ENCODE data around the gene SDCBP2. TPM values are rescaled to one million over a fixed set of nuclear protein-coding genes. Genes with fewer than 3 reads are reported as not detected.

The SDCBP2 gene
- total and polyA plus RNA-seq, 10 of the 15 experiments (the other 5 are each of a cell fraction or from before 2014, with no cell fraction given), result 0.16 to 2.4 (median 1.1) TPM; not detected in 1

DNA sequence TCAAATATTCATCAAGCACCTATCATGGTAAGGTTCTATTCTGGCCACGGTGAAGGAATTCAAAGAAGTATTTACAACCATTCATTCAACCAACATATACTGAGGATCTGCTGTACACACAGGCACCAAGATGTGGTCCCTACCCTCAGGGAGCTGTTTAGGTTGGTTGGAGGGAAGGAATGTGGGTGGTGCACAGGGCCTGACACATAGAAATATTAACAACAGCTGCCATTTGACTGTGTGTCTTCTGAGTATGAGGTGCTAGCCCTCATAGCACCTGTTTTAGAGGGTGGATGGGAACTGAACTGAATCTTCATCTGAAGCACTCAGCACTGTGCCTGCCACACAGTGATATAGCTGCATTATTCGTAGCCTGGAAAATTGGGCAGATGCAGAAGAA is 55.6 kb downstream of the SDCBP2 start (continued):
- TF ChIP-seq MTA2 (IDR thresholded peaks at IDR 0.05; ENCODE audit: low read depth), result no peak
- no peak for TF ChIP-seq RB1 (IDR thresholded peaks at IDR 0.05; ENCODE audit: borderline replicate concordance)
- TF ChIP-seq RCOR1 (conservative IDR thresholded peaks at IDR 0.05; ENCODE audit: low read depth, low read length), result no peak
- TF ChIP-seq SP1 (IDR thresholded peaks at IDR 0.05; ENCODE audit: low read depth, low read length), result no peak
- TF ChIP-seq EGR1 (IDR thresholded peaks at IDR 0.05; ENCODE audit: borderline replicate concordance in 1 of 2, low read depth in 2 of 2, low read length in 2 of 2), result no peak

DNA sequence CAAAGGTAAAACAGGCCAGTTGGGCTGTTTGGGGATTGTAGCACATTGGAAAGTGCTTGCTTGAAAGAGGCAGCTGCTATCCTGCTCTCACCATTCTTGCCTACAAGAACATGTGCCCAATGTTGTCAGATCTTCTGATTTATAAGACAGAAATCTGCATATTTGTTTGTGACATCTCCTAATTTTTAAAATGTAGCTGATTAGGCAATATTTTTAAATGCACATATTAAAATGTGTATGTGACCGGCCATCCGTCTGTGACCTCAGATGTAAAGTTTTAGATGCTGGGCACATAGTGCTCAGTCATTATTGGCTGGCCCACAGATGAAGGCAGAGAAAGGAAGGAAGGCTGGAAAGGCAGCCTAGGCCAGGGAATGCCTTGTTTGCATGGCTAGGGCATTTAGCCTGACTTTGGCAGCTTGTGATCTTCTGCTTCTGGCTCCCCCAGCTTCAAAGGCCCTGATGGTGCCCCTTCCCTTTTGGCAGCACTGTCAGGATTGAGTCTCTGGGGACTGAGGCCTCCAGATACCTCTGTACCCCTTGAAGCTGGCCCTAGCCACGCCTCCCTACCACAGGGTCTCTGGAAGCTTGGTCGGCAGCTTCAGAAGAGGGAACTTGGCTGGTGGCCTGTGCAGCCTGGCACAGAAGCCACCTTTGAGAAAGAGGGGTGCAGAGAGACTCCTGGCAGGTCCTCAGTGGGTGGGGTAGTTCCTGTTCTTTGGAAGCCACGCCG is 56.4 kb downstream of the SDCBP2 start:
- CTCF ChIA-PET, result no interaction called here
- H3K4me3 ChIP-seq, result no peak overlapping the region
- no peak overlapping the region for H2AFZ ChIP-seq (ENCODE audit: control insufficient read depth, low read depth, low read length)
- ATAC-seq, result no peak
- no peaks in the 10 kb centered on the region for H3K79me2 ChIP-seq (ENCODE audit: control insufficient read depth, insufficient read depth, low read length)
- intact Hi-C loops (cut with micrococcal nuclease; ENCODE audit: unreplicated experiment) (no loop called here), in situ Hi-C loops (cut with MboI) (no loop called here)
- H3K27me3 ChIP-seq (replicated peaks in 1 of 2; ENCODE audit: control insufficient read depth in 2 of 2, insufficient read depth in 2 of 2, low read length in 1 of 2), result peaks cover 0 to 3% of the 10 kb centered on the region in 2 experiments; a peak in 1 of 4 replicates
- no peak overlapping the region for H3K27ac ChIP-seq (ENCODE audit: control insufficient read depth, insufficient read depth)
- H3K4me2 ChIP-seq (ENCODE audit: control insufficient read depth, insufficient read depth), result no peak overlapping the region
- H3K9ac ChIP-seq (ENCODE audit: control insufficient read depth, insufficient read depth, low read length), result no peak overlapping the region
- no peaks in the 10 kb centered on the region for H4K20me1 ChIP-seq (ENCODE audit: control insufficient read depth, insufficient read depth)
- H3K36me3 ChIP-seq (ENCODE audit: control insufficient read depth in 2 of 2, insufficient read depth in 2 of 2, low read length in 1 of 2), result no peaks in the 10 kb centered on the region; a peak in 1 of 4 replicates
- no TSS peak for BruUV-seq (replicated peaks)
- no peak for FAIRE-seq
- RAD21 ChIA-PET (ENCODE audit: unreplicated experiment), result no interaction called here
- WGBS (ENCODE audit: insufficient coverage, insufficient replicate concordance, low lambda C conversion rate, missing lambda C conversion rate), result 22% methylated on average over 6 of the region's 6 CpGs
- H3K4me1 ChIP-seq (ENCODE audit: control insufficient read depth, insufficient read depth, low read length), result no peaks in the 10 kb centered on the region
- H3K9me3 ChIP-seq (replicated peaks; ENCODE audit: control insufficient read depth, insufficient read depth, low read length), result no peaks in the 10 kb centered on the region
- SMC1A ChIA-PET (ENCODE audit: uncharacterized antibody, unreplicated experiment), result no interaction called here
- TF ChIP-seq STAT3 (IDR thresholded peaks at IDR 0.05; ENCODE audit: low read depth, low read length) (no peak), EP300 (IDR thresholded peaks at IDR 0.05; ENCODE audit: borderline replicate concordance in 1 of 2, control insufficient read depth in 1 of 2, low read depth in 2 of 2, low read length in 2 of 2) (no peak), NBN (IDR thresholded peaks at IDR 0.05) (no peak), TAF1 (IDR thresholded peaks at IDR 0.05; ENCODE audit: borderline replicate concordance, low read depth, low read length) (no peak), RCOR1 (conservative IDR thresholded peaks at IDR 0.05; ENCODE audit: low read depth, low read length) (no peak)
- TF ChIP-seq, protein P1, sequence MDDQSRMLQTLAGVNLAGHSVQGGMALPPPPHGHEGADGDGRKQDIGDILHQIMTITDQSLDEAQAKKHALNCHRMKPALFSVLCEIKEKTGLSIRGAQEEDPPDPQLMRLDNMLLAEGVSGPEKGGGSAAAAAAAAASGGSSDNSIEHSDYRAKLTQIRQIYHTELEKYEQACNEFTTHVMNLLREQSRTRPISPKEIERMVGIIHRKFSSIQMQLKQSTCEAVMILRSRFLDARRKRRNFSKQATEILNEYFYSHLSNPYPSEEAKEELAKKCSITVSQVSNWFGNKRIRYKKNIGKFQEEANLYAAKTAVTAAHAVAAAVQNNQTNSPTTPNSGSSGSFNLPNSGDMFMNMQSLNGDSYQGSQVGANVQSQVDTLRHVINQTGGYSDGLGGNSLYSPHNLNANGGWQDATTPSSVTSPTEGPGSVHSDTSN (IDR thresholded peaks at IDR 0.05; ENCODE audit: insufficient replicate concordance, low read depth, low read length), result no peak
- TF ChIP-seq, protein P2, sequence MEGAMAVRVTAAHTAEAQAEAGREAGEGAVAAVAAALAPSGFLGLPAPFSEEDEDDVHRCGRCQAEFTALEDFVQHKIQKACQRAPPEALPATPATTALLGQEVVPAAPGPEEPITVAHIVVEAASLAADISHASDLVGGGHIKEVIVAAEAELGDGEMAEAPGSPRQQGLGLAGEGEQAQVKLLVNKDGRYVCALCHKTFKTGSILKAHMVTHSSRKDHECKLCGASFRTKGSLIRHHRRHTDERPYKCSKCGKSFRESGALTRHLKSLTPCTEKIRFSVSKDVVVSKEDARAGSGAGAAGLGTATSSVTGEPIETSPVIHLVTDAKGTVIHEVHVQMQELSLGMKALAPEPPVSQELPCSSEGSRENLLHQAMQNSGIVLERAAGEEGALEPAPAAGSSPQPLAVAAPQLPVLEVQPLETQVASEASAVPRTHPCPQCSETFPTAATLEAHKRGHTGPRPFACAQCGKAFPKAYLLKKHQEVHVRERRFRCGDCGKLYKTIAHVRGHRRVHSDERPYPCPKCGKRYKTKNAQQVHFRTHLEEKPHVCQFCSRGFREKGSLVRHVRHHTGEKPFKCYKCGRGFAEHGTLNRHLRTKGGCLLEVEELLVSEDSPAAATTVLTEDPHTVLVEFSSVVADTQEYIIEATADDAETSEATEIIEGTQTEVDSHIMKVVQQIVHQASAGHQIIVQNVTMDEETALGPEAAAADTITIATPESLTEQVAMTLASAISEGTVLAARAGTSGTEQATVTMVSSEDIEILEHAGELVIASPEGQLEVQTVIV (IDR thresholded peaks at IDR 0.05; ENCODE audit: borderline replicate concordance, partially characterized antibody), result no peak
- POLR2A ChIA-PET, result no interaction called here
- no peak for DNase-seq (ENCODE audit: low read depth, low spot score)

Measured in GM12878 (cell line).